HCT116 (cell line): ENCODE results near the gene WTAP. TPM values are rescaled to one million over a fixed set of nuclear protein-coding genes. Genes with fewer than 3 reads are reported as not detected.

Experiments used
- ATAC-seq: fragments of 200-7000 bp; cut with Tn5 transposase; 2 replicates; pipeline ENCODE4 v1.9.1; 2020; ENCODE audit warnings: mild to moderate bottlenecking, moderate library complexity
- BruUV-seq: library from RNA; stranded (reverse); fragments of 400-500 nt; replicated peaks from 2 replicates; lab custom pipeline; 2021; lab: Mats Ljungman, UMichigan
- CTCF ChIA-PET: fragments of 300-600 bp; sonication (Branson Sonifier 250); formaldehyde crosslinking; loops from one replicate; lab custom pipeline; 2021; ENCODE audit warnings: antibody characterized with exemption; lab: Charles Lee
- POLR2A ChIA-PET: fragments of 300-600, 350-600 bp; sonication (Branson Sonifier 250); formaldehyde crosslinking; loops from one replicate; lab custom pipeline; 2021; ENCODE audit warnings: antibody characterized with exemption; lab: Charles Lee
- RAD21 ChIA-PET, 2 experiments: fragments of 300-600 bp; sonication (Branson Sonifier 250); formaldehyde crosslinking; loops; one replicate each; lab custom pipeline; 2023; ENCODE audit warnings: low total read pairs in 2 of 2; ENCODE audit not compliant: uncharacterized antibody in 2 of 2, unreplicated experiment in 2 of 2, low non-redundant PET in 1 of 2; lab: Charles Lee
- DNase-seq: peaks from one replicate; pipeline ENCODE4 v3.0.0-alpha.2; 2010; ENCODE audit warnings: low read depth, low spot score
- H2AFZ ChIP-seq: fragments of 200-600 bp; shearing (Covaris generic), sonication (generic); 2 replicates; pipeline ENCODE4 v1.6.1; 2017; ENCODE audit warnings: low read depth, mixed run types, mixed read lengths, antibody characterized with exemption, low read length; ENCODE audit not compliant: poor library complexity, severe bottlenecking
- H3K27ac ChIP-seq: 2 replicates; pipeline ENCODE4 v1.5.1; 2012; ENCODE audit warnings: low read depth, low read length
- H3K27me3 ChIP-seq: fragments of 200-600 bp; sonication (generic); 2 replicates; pipeline ENCODE4 v1.6.1; 2016; ENCODE audit warnings: mixed run types, low read length, mixed read lengths; ENCODE audit not compliant: insufficient read depth
- H3K36me3 ChIP-seq, 2 experiments: fragments of 200-500 bp in 1 of 2; fragments of 200-600 bp in 1 of 2; sonication (Bioruptor generic) in 1 of 2; sonication (generic) in 1 of 2; 2 replicates each; pipeline versions ENCODE4 v1.5.1 to v1.6.1; 2014 to 2016; ENCODE audit warnings: low read length in 2 of 2, inconsistent platforms in 1 of 2, mixed read lengths in 1 of 2, mixed run types in 1 of 2; ENCODE audit not compliant: insufficient read depth in 2 of 2, control insufficient read depth in 1 of 2
- H3K4me1 ChIP-seq, 2 experiments: fragments of 200-600 bp in 1 of 2; sonication (generic) in 1 of 2; 2 replicates each; pipeline versions ENCODE4 v1.5.1 to v1.6.1; 2012 to 2017; ENCODE audit warnings: low read length in 2 of 2, inconsistent platforms in 1 of 2, mild to moderate bottlenecking in 1 of 2, mixed read lengths in 1 of 2, mixed run types in 1 of 2, moderate library complexity in 1 of 2; ENCODE audit not compliant: insufficient read depth in 2 of 2, control insufficient read depth in 1 of 2
- H3K4me2 ChIP-seq: fragments of 200-600 bp; sonication (generic); 2 replicates; pipeline ENCODE4 v1.6.1; 2017; ENCODE audit warnings: mixed run types, low read length, mixed read lengths
- H3K4me3 ChIP-seq, 2 experiments: fragments of 200-600 bp in 1 of 2; sonication (generic) in 1 of 2; replicated peaks in 1 of 2; 2 replicates each; pipeline ENCODE4 v1.5.1; 2011 to 2016; ENCODE audit warnings: low read length in 2 of 2, control low read depth in 1 of 2, low read depth in 1 of 2, mild to moderate bottlenecking in 1 of 2, mixed read lengths in 1 of 2, mixed run types in 1 of 2
- H3K79me2 ChIP-seq: fragments of 200-600 bp; sonication (generic); 2 replicates; pipeline ENCODE4 v1.6.1; 2017; ENCODE audit warnings: mild to moderate bottlenecking, mixed run types, low read length, moderate library complexity, mixed read lengths; ENCODE audit not compliant: insufficient read depth
- H3K9ac ChIP-seq: fragments of 200-600 bp; sonication (generic); 2 replicates; pipeline ENCODE4 v1.6.1; 2016; ENCODE audit warnings: low read length, mixed read lengths
- H3K9me2 ChIP-seq: fragments of 200-600 bp; sonication (generic), shearing (Covaris generic); 2 replicates; pipeline ENCODE4 v1.6.1; 2017; ENCODE audit warnings: mixed run types, mild to moderate bottlenecking, moderate library complexity; ENCODE audit not compliant: insufficient read depth
- H3K9me3 ChIP-seq, 2 experiments: fragments of 200-500 bp in 1 of 2; fragments of 200-600 bp in 1 of 2; sonication (Bioruptor generic) in 1 of 2; sonication (generic) in 1 of 2; 2 replicates each; pipeline ENCODE4 v1.6.1; 2014 to 2017; ENCODE audit warnings: low read length in 2 of 2, mixed read lengths in 2 of 2, inconsistent platforms in 1 of 2, low read depth in 1 of 2, mild to moderate bottlenecking in 1 of 2, mixed run types in 1 of 2, moderate library complexity in 1 of 2; ENCODE audit not compliant: control insufficient read depth in 1 of 2, insufficient read depth in 1 of 2
- H4K20me1 ChIP-seq: fragments of 200-600 bp; sonication (generic), shearing (Covaris generic); 2 replicates; pipeline ENCODE4 v1.6.1; 2017; ENCODE audit warnings: mixed run types, mild to moderate bottlenecking, moderate library complexity; ENCODE audit not compliant: insufficient read depth
- CEBPB ChIP-seq: IDR thresholded peaks from 2 replicates; pipeline ENCODE4 v1.6.1; 2012; ENCODE audit warnings: low read depth
- EGR1 ChIP-seq: IDR thresholded peaks from 2 replicates; pipeline ENCODE4 v1.6.1; 2012; ENCODE audit warnings: low read depth
- ELF1 ChIP-seq: IDR thresholded peaks from 2 replicates; pipeline ENCODE4 v1.6.1; 2012; ENCODE audit warnings: low read depth, borderline replicate concordance
- EZH2phosphoT487 ChIP-seq: fragments of 200-600 bp; IDR thresholded peaks from 2 replicates; pipeline ENCODE4 v1.6.1; 2018; ENCODE audit warnings: antibody characterized with exemption, borderline replicate concordance
- FOSL1 ChIP-seq: IDR thresholded peaks from 2 replicates; pipeline ENCODE4 v1.6.1; 2012; ENCODE audit warnings: low read depth
- JUND ChIP-seq: IDR thresholded peaks from 2 replicates; pipeline ENCODE4 v1.6.1; 2012
- POLR2AphosphoS5 ChIP-seq: IDR thresholded peaks from 2 replicates; pipeline ENCODE4 v1.6.1; 2011; ENCODE audit warnings: mild to moderate bottlenecking, low read depth, low read length, moderate library complexity
- RAD21 ChIP-seq: IDR thresholded peaks from 2 replicates; pipeline ENCODE4 v1.6.1; 2012; ENCODE audit warnings: low read depth, mild to moderate bottlenecking
- SP1 ChIP-seq: IDR thresholded peaks from 2 replicates; pipeline ENCODE4 v1.6.1; 2012; ENCODE audit warnings: low read depth
- SRF ChIP-seq: IDR thresholded peaks from 2 replicates; pipeline ENCODE4 v1.6.1; 2012; ENCODE audit warnings: low read depth
- intact Hi-C: fragments of 100-400 bp; cut with micrococcal nuclease; formaldehyde crosslinking; loops from 2 replicates; pipeline ENCODE4 v1.10.0; 2022
- total RNA-seq: library from RNA; stranded (reverse); gene quantifications from one replicate; pipeline ENCODE4 v1.2.1, GENCODE V29; 2021; ENCODE audit not compliant: unreplicated experiment
- TF ChIP-seq, protein P1 (sequence below): IDR thresholded peaks from 2 replicates; pipeline ENCODE4 v1.6.1; 2012; ENCODE audit warnings: low read depth
- TF ChIP-seq, protein P2 (sequence below): IDR thresholded peaks from 2 replicates; pipeline ENCODE4 v1.6.1; 2011; ENCODE audit warnings: mild to moderate bottlenecking, low read length, moderate library complexity; ENCODE audit not compliant: insufficient replicate concordance; ENCODE audit errors: extremely low read depth
- TF ChIP-seq, protein P3 (sequence below), 3 experiments: fragments of 200-600 bp in 1 of 3; sonication (generic) in 1 of 3; IDR thresholded peaks in 2 of 3; conservative IDR thresholded peaks in 1 of 3; 2 replicates each; pipeline ENCODE4 v1.5.1; 2012 to 2017; ENCODE audit warnings: low read depth in 2 of 3, low read length in 2 of 3, antibody characterized with exemption in 1 of 3, borderline replicate concordance in 1 of 3, control low read depth in 1 of 3, mild to moderate bottlenecking in 1 of 3, mixed read lengths in 1 of 3, mixed run types in 1 of 3, moderate library complexity in 1 of 3; ENCODE audit not compliant: insufficient read depth in 1 of 3
- TF ChIP-seq, protein P4 (sequence below): IDR thresholded peaks from 2 replicates; pipeline ENCODE4 v1.6.1; 2012

WTAP gene
- total RNA-seq, 1 experiment from 2014 or later = 88.6 TPM

DNA sequence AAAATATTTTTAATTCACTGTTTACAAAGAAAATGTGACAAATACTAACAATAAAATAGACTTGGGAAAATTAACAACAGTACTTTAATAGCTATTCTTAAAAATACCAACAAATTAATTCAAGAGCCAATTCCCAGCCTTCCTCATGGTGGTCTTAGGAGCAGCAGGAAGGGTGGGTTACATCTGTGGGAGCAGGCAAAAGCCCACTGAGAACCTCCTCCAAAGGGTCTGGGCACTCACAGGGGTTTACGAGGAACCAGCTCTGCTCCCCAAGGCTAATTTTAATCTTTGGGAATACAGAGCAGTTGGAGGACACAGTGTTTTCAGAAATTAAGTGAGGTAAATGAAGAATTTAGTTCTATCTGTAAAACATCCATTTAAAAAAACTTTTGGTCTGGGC lies 44.5 kb upstream of the WTAP start (continued):
- TF ChIP-seq, protein P1, sequence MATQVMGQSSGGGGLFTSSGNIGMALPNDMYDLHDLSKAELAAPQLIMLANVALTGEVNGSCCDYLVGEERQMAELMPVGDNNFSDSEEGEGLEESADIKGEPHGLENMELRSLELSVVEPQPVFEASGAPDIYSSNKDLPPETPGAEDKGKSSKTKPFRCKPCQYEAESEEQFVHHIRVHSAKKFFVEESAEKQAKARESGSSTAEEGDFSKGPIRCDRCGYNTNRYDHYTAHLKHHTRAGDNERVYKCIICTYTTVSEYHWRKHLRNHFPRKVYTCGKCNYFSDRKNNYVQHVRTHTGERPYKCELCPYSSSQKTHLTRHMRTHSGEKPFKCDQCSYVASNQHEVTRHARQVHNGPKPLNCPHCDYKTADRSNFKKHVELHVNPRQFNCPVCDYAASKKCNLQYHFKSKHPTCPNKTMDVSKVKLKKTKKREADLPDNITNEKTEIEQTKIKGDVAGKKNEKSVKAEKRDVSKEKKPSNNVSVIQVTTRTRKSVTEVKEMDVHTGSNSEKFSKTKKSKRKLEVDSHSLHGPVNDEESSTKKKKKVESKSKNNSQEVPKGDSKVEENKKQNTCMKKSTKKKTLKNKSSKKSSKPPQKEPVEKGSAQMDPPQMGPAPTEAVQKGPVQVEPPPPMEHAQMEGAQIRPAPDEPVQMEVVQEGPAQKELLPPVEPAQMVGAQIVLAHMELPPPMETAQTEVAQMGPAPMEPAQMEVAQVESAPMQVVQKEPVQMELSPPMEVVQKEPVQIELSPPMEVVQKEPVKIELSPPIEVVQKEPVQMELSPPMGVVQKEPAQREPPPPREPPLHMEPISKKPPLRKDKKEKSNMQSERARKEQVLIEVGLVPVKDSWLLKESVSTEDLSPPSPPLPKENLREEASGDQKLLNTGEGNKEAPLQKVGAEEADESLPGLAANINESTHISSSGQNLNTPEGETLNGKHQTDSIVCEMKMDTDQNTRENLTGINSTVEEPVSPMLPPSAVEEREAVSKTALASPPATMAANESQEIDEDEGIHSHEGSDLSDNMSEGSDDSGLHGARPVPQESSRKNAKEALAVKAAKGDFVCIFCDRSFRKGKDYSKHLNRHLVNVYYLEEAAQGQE = no peak
- no peak for TF ChIP-seq ELF1
- TF ChIP-seq POLR2AphosphoS5 = no peak
- no peak for TF ChIP-seq EZH2phosphoT487

DNA sequence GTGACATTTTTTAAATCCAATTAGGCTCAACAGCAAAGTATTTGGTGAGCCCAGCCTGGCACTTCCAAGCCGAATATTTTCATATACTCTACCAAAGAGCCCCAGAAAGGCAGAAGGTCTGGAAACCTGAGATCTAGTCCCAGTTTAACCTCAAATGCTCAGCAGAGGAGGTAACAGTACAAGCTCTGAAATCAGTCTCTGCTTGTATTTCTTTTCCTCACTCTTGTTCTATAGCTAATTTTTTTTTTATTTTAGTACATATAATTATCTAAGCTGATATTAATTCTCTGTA lies 43.3 kb upstream of the WTAP start:
- Histone ChIP-seq H3K4me2 (no peak overlapping the region), H4K20me1 (no peaks in the 10 kb centered on the region), H3K9me3 (no peaks in the 10 kb centered on the region), H3K27ac (no peak overlapping the region), H3K4me1 (no peaks in the 10 kb centered on the region), H3K9me2 (no peaks in the 10 kb centered on the region), H3K27me3 (no peaks in the 10 kb centered on the region), H3K79me2 (peaks cover 29% of the 10 kb centered on the region), H2AFZ (no peak overlapping the region), H3K4me3 (no peak overlapping the region), H3K36me3 (peaks cover 20 to 28% of the 10 kb centered on the region in 2 experiments), H3K9ac (no peak overlapping the region)
- ATAC-seq (no peak), DNase-seq (no peak)
- intact Hi-C loops = no loop called here
- no TSS peak for BruUV-seq
- ChIA-PET RAD21 (no interaction called here), POLR2A (no interaction called here), CTCF (interaction anchor here (1.2 kb wide), 1 partner anchor 8 kb away, joined by 3 read pairs; no protein-coding TSS in a partner anchor)
- TF ChIP-seq RAD21 = no peak
- no peak for TF ChIP-seq POLR2AphosphoS5
- TF ChIP-seq, protein P2, sequence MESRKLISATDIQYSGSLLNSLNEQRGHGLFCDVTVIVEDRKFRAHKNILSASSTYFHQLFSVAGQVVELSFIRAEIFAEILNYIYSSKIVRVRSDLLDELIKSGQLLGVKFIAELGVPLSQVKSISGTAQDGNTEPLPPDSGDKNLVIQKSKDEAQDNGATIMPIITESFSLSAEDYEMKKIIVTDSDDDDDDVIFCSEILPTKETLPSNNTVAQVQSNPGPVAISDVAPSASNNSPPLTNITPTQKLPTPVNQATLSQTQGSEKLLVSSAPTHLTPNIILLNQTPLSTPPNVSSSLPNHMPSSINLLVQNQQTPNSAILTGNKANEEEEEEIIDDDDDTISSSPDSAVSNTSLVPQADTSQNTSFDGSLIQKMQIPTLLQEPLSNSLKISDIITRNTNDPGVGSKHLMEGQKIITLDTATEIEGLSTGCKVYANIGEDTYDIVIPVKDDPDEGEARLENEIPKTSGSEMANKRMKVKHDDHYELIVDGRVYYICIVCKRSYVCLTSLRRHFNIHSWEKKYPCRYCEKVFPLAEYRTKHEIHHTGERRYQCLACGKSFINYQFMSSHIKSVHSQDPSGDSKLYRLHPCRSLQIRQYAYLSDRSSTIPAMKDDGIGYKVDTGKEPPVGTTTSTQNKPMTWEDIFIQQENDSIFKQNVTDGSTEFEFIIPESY = no peak
- no peak for TF ChIP-seq EGR1
- TF ChIP-seq CEBPB = no peak
- TF ChIP-seq, protein P1 = no peak
- TF ChIP-seq ELF1 = no peak
- no peak for TF ChIP-seq SP1
- TF ChIP-seq, protein P3, sequence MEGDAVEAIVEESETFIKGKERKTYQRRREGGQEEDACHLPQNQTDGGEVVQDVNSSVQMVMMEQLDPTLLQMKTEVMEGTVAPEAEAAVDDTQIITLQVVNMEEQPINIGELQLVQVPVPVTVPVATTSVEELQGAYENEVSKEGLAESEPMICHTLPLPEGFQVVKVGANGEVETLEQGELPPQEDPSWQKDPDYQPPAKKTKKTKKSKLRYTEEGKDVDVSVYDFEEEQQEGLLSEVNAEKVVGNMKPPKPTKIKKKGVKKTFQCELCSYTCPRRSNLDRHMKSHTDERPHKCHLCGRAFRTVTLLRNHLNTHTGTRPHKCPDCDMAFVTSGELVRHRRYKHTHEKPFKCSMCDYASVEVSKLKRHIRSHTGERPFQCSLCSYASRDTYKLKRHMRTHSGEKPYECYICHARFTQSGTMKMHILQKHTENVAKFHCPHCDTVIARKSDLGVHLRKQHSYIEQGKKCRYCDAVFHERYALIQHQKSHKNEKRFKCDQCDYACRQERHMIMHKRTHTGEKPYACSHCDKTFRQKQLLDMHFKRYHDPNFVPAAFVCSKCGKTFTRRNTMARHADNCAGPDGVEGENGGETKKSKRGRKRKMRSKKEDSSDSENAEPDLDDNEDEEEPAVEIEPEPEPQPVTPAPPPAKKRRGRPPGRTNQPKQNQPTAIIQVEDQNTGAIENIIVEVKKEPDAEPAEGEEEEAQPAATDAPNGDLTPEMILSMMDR (IDR thresholded peaks at IDR 0.05 in 2 of 3, conservative IDR thresholded peaks at IDR 0.05 in 1 of 3; ENCODE audit: borderline replicate concordance in 1 of 3, insufficient read depth in 1 of 3, low read depth in 2 of 3, low read length in 2 of 3) = no peak
- TF ChIP-seq, protein P4, sequence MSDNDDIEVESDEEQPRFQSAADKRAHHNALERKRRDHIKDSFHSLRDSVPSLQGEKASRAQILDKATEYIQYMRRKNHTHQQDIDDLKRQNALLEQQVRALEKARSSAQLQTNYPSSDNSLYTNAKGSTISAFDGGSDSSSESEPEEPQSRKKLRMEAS = no peak
- TF ChIP-seq JUND = no peak
- no peak for TF ChIP-seq SRF
- TF ChIP-seq FOSL1 = no peak
